ENCODE measurements around the gene FHAD1. TPM values are rescaled to one million over a fixed set of nuclear protein-coding genes. Genes with fewer than 3 reads are reported as not detected.

The FHAD1 gene
- total RNA-seq, 1 experiment from 2014 or later: 3.5 TPM

DNA sequence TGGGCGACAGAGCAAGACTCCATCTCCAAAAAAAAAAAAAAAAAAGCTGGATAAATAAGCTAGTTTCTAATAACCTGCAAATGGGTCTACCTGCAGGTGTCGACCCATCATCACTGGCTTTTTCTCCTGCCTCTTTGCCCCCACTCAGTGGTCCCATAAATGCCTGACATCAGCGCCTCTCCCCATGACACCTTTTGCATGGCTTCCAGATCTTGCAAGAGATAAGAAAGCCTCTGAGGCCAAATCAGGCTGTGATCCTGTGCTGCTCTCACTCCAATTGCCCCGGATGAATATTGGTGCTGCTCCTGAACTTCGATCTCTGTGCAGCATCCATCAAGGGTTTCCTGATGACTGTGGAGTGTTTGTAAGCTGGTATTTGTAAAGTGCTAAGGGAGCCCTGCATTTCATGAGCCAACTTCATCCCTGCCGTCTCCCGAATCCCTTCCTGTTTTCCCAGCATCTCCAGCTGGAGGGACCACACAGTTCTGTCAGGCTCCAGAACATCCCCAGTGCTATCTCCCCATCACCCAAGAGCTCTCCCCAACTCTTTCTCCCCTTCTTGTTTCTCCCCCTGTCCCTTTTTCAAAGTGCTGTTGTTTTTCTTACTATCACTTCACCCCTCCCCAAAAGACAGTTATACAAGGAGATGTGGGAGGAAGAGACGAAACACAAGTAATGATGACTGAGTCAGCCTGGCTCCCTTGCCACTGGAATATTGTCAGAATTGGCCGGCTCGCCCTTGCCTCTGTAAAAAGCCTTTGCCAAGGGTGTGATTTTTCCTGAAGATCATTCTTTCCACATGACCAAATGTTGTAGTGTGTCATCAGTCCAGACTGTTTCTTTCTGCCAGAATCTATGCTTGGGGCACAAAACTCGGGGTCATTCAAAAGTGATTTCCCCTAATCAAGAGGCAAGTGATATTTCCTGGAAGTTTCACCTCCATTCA, 159.9 kb downstream of the FHAD1 start:
- peaks cover 3 to 28% of the 10 kb centered on the region in 2 experiments; a peak in 3 of 4 replicates for H3K4me1 ChIP-seq (ENCODE audit: control insufficient read depth in 1 of 2, insufficient read depth in 2 of 2, low read length in 2 of 2)
- RAD21 ChIA-PET (ENCODE audit: low non-redundant PET in 1 of 2, low total read pairs in 2 of 2, uncharacterized antibody in 2 of 2, unreplicated experiment in 2 of 2): no interaction called here
- intact Hi-C loops (cut with micrococcal nuclease): no loop called here
- no TSS peak for BruUV-seq (replicated peaks)
- H3K27ac ChIP-seq (ENCODE audit: low read depth, low read length): no peak overlapping the region
- DNase-seq (ENCODE audit: low read depth, low spot score) (no peak), ATAC-seq (no peak)
- POLR2A ChIA-PET: no interaction called here
- peaks cover 22% of the 10 kb centered on the region for H3K79me2 ChIP-seq (ENCODE audit: insufficient read depth, low read length)
- no peak overlapping the region for H3K9ac ChIP-seq (ENCODE audit: low read length)
- no peak overlapping the region for H3K4me2 ChIP-seq (ENCODE audit: low read length)
- H3K9me3 ChIP-seq (ENCODE audit: control insufficient read depth in 1 of 2, insufficient read depth in 1 of 2, low read depth in 1 of 2, low read length in 2 of 2): no peaks in the 10 kb centered on the region
- CTCF ChIA-PET: no interaction called here
- no peak overlapping the region for H3K4me3 ChIP-seq (replicated peaks in 1 of 2; ENCODE audit: low read depth in 1 of 2, low read length in 2 of 2)
- no peaks in the 10 kb centered on the region for H3K27me3 ChIP-seq (ENCODE audit: insufficient read depth, low read length)
- TF ChIP-seq, protein P1, sequence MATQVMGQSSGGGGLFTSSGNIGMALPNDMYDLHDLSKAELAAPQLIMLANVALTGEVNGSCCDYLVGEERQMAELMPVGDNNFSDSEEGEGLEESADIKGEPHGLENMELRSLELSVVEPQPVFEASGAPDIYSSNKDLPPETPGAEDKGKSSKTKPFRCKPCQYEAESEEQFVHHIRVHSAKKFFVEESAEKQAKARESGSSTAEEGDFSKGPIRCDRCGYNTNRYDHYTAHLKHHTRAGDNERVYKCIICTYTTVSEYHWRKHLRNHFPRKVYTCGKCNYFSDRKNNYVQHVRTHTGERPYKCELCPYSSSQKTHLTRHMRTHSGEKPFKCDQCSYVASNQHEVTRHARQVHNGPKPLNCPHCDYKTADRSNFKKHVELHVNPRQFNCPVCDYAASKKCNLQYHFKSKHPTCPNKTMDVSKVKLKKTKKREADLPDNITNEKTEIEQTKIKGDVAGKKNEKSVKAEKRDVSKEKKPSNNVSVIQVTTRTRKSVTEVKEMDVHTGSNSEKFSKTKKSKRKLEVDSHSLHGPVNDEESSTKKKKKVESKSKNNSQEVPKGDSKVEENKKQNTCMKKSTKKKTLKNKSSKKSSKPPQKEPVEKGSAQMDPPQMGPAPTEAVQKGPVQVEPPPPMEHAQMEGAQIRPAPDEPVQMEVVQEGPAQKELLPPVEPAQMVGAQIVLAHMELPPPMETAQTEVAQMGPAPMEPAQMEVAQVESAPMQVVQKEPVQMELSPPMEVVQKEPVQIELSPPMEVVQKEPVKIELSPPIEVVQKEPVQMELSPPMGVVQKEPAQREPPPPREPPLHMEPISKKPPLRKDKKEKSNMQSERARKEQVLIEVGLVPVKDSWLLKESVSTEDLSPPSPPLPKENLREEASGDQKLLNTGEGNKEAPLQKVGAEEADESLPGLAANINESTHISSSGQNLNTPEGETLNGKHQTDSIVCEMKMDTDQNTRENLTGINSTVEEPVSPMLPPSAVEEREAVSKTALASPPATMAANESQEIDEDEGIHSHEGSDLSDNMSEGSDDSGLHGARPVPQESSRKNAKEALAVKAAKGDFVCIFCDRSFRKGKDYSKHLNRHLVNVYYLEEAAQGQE (IDR thresholded peaks at IDR 0.05; ENCODE audit: low read depth): no peak
- no peak for TF ChIP-seq ZFX (IDR thresholded peaks at IDR 0.05)
- TF ChIP-seq, protein P2, sequence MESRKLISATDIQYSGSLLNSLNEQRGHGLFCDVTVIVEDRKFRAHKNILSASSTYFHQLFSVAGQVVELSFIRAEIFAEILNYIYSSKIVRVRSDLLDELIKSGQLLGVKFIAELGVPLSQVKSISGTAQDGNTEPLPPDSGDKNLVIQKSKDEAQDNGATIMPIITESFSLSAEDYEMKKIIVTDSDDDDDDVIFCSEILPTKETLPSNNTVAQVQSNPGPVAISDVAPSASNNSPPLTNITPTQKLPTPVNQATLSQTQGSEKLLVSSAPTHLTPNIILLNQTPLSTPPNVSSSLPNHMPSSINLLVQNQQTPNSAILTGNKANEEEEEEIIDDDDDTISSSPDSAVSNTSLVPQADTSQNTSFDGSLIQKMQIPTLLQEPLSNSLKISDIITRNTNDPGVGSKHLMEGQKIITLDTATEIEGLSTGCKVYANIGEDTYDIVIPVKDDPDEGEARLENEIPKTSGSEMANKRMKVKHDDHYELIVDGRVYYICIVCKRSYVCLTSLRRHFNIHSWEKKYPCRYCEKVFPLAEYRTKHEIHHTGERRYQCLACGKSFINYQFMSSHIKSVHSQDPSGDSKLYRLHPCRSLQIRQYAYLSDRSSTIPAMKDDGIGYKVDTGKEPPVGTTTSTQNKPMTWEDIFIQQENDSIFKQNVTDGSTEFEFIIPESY (IDR thresholded peaks at IDR 0.05; ENCODE audit: extremely low read depth, insufficient replicate concordance, low read length): no peak
- no peak for TF ChIP-seq YY1 (IDR thresholded peaks at IDR 0.05; ENCODE audit: extremely low read depth, insufficient replicate concordance, low read depth, low read length)
- no peak for TF ChIP-seq SRF (IDR thresholded peaks at IDR 0.05; ENCODE audit: low read depth)
- no peak for TF ChIP-seq CEBPB (IDR thresholded peaks at IDR 0.05; ENCODE audit: low read depth)
- TF ChIP-seq POLR2A (IDR thresholded peaks at IDR 0.05; ENCODE audit: borderline replicate concordance, extremely low read depth, insufficient read depth, insufficient read length): no peak
- no peak for TF ChIP-seq SIN3A (IDR thresholded peaks at IDR 0.05; ENCODE audit: low read depth)
- TF ChIP-seq SP1 (IDR thresholded peaks at IDR 0.05; ENCODE audit: low read depth): no peak
- TF ChIP-seq JUND (IDR thresholded peaks at IDR 0.05): no peak
- TF ChIP-seq TCF7L2 (IDR thresholded peaks at IDR 0.05; ENCODE audit: borderline replicate concordance, extremely low read depth, insufficient read depth, insufficient read length): no peak
- no peak for TF ChIP-seq ELF1 (IDR thresholded peaks at IDR 0.05; ENCODE audit: borderline replicate concordance, low read depth)
- no peak for TF ChIP-seq RAD21 (IDR thresholded peaks at IDR 0.05; ENCODE audit: low read depth)
- TF ChIP-seq, protein P3, sequence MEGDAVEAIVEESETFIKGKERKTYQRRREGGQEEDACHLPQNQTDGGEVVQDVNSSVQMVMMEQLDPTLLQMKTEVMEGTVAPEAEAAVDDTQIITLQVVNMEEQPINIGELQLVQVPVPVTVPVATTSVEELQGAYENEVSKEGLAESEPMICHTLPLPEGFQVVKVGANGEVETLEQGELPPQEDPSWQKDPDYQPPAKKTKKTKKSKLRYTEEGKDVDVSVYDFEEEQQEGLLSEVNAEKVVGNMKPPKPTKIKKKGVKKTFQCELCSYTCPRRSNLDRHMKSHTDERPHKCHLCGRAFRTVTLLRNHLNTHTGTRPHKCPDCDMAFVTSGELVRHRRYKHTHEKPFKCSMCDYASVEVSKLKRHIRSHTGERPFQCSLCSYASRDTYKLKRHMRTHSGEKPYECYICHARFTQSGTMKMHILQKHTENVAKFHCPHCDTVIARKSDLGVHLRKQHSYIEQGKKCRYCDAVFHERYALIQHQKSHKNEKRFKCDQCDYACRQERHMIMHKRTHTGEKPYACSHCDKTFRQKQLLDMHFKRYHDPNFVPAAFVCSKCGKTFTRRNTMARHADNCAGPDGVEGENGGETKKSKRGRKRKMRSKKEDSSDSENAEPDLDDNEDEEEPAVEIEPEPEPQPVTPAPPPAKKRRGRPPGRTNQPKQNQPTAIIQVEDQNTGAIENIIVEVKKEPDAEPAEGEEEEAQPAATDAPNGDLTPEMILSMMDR (IDR thresholded peaks at IDR 0.05 in 2 of 3, conservative IDR thresholded peaks at IDR 0.05 in 1 of 3; ENCODE audit: borderline replicate concordance in 1 of 3, insufficient read depth in 1 of 3, low read depth in 2 of 3, low read length in 2 of 3): no peak
- TF ChIP-seq POLR2AphosphoS5 (IDR thresholded peaks at IDR 0.05; ENCODE audit: low read depth, low read length): no peak
- no peak for TF ChIP-seq EZH2 (IDR thresholded peaks at IDR 0.05)
- no peak for TF ChIP-seq EZH2phosphoT487 (IDR thresholded peaks at IDR 0.05; ENCODE audit: borderline replicate concordance)
- TF ChIP-seq FOSL1 (IDR thresholded peaks at IDR 0.05; ENCODE audit: low read depth): no peak
- H2AFZ ChIP-seq (ENCODE audit: low read depth, low read length, poor library complexity, severe bottlenecking): no peak overlapping the region
- no peaks in the 10 kb centered on the region for H4K20me1 ChIP-seq (ENCODE audit: insufficient read depth)
- no peaks in the 10 kb centered on the region for H3K36me3 ChIP-seq (ENCODE audit: control insufficient read depth in 1 of 2, insufficient read depth in 2 of 2, low read length in 2 of 2)
- no peaks in the 10 kb centered on the region for H3K9me2 ChIP-seq (ENCODE audit: insufficient read depth)

All from HCT116 (cell line).